Caco-2 (cell line): ENCODE measurements around the gene VAT1. TPM values are rescaled to one million over a fixed set of nuclear protein-coding genes. Genes with fewer than 3 reads are reported as not detected.

Experiments used
- BruUV-seq: library from RNA; stranded (reverse); fragments of 400-500 nt; replicated peaks from 2 replicates; lab custom pipeline; 2021; lab: Mats Ljungman, UMichigan
- CTCF ChIA-PET: fragments of 300-600 bp; sonication (Branson Sonifier 250); formaldehyde crosslinking; loops from one replicate; lab custom pipeline; 2022; ENCODE audit warnings: antibody characterized with exemption; lab: Charles Lee
- POLR2A ChIA-PET: fragments of 300-600 bp; sonication (Branson Sonifier 250); formaldehyde crosslinking; loops from one replicate; lab custom pipeline; 2022; ENCODE audit warnings: antibody characterized with exemption; lab: Charles Lee
- DNase-seq, 2 experiments: peaks; one replicate each; pipeline versions ENCODE4 v3.0.0 to v3.0.0-alpha.2; 2020 to 2022
- H3K27me3 ChIP-seq: replicated peaks from 2 replicates; pipeline ENCODE4 v1.6.0; 2011; ENCODE audit warnings: low read length; ENCODE audit not compliant: control insufficient read depth, insufficient read depth
- H3K36me3 ChIP-seq: 2 replicates; pipeline ENCODE4 v1.5.1; 2011; ENCODE audit warnings: low read length; ENCODE audit not compliant: control insufficient read depth, insufficient read depth
- H3K4me1 ChIP-seq: fragments of 250-450 bp; sonication (Bioruptor Pico); 2 replicates; pipeline ENCODE4 v1.5.1; 2020; ENCODE audit warnings: mild to moderate bottlenecking
- H3K4me3 ChIP-seq: 2 replicates; pipeline ENCODE4 v1.5.1; 2011; ENCODE audit warnings: low read depth, mild to moderate bottlenecking, control low read depth, low read length
- H3K9me3 ChIP-seq: fragments of 250-450 bp; sonication (Bioruptor Pico); 2 replicates; pipeline ENCODE4 v1.5.1; 2020; ENCODE audit warnings: mild to moderate bottlenecking, moderate library complexity
- H3K27ac Mint-ChIP-seq: one replicate; pipeline ENCODE4 v1.8.0; 2022; ENCODE audit warnings: mixed read lengths; ENCODE audit not compliant: unreplicated experiment
- H3K27me3 Mint-ChIP-seq: one replicate; pipeline ENCODE4 v1.8.0; 2022; ENCODE audit warnings: mixed read lengths; ENCODE audit not compliant: insufficient read depth, unreplicated experiment
- H3K36me3 Mint-ChIP-seq: one replicate; pipeline ENCODE4 v1.8.0; 2022; ENCODE audit warnings: mild to moderate bottlenecking, mixed read lengths; ENCODE audit not compliant: insufficient read depth, unreplicated experiment
- H3K4me1 Mint-ChIP-seq: one replicate; pipeline ENCODE4 v1.8.0; 2022; ENCODE audit warnings: low read depth, mixed read lengths; ENCODE audit not compliant: unreplicated experiment
- H3K4me3 Mint-ChIP-seq: one replicate; pipeline ENCODE4 v1.8.0; 2022; ENCODE audit warnings: mild to moderate bottlenecking, moderate library complexity, mixed read lengths; ENCODE audit not compliant: unreplicated experiment
- H3K9me3 Mint-ChIP-seq: one replicate; pipeline ENCODE4 v1.8.0; 2022; ENCODE audit warnings: mixed read lengths; ENCODE audit not compliant: unreplicated experiment
- intact Hi-C: fragments of 100-400 bp; cut with micrococcal nuclease; formaldehyde crosslinking; loops from one replicate; pipeline ENCODE4 v1.10.0; 2022; ENCODE audit not compliant: unreplicated experiment
- total RNA-seq: library from RNA; stranded (reverse); gene quantifications from 2 replicates; pipeline ENCODE4 v1.2.3, GENCODE V29; 2022
- TF ChIP-seq, protein P1 (sequence below), 2 experiments: fragments of 200-600 bp in 1 of 2; IDR thresholded peaks; 1 replicate in 1 of 2; 2 replicates in 1 of 2; pipeline versions ENCODE4 v1.5.1 to v1.8.0; 2011 to 2022; ENCODE audit warnings: antibody characterized with exemption in 1 of 2, control low read depth in 1 of 2, inconsistent platforms in 1 of 2, low read depth in 1 of 2, low read length in 1 of 2, mild to moderate bottlenecking in 1 of 2, moderate library complexity in 1 of 2; ENCODE audit not compliant: insufficient read depth in 1 of 2, severe bottlenecking in 1 of 2, unreplicated experiment in 1 of 2

VAT1 gene
- total RNA-seq, 1 experiment from 2014 or later = 236 TPM

DNA sequence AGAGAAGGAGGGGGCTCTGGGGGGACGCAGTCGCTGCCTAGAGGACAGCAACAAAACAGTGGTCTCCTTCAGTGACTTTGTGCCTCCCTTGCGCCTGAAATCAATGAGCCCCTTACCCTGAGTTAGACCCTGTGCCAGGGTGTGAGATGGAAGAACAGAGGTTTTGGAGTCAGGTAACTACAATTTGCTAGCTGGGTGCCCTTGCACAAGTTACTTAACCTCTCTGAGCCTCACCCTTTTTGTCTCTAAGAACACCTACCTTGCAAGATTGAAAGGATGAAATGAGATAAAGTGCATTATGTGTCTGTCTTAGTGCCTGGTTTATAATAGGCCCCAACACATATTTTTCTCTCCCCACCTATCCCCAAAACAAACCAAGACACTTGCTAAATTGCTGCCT is 12.7 kb upstream of the VAT1 start:
- ChIA-PET POLR2A (no interaction called here), CTCF (no interaction called here)
- H3K27ac Mint-ChIP-seq = no peak overlapping the region

DNA sequence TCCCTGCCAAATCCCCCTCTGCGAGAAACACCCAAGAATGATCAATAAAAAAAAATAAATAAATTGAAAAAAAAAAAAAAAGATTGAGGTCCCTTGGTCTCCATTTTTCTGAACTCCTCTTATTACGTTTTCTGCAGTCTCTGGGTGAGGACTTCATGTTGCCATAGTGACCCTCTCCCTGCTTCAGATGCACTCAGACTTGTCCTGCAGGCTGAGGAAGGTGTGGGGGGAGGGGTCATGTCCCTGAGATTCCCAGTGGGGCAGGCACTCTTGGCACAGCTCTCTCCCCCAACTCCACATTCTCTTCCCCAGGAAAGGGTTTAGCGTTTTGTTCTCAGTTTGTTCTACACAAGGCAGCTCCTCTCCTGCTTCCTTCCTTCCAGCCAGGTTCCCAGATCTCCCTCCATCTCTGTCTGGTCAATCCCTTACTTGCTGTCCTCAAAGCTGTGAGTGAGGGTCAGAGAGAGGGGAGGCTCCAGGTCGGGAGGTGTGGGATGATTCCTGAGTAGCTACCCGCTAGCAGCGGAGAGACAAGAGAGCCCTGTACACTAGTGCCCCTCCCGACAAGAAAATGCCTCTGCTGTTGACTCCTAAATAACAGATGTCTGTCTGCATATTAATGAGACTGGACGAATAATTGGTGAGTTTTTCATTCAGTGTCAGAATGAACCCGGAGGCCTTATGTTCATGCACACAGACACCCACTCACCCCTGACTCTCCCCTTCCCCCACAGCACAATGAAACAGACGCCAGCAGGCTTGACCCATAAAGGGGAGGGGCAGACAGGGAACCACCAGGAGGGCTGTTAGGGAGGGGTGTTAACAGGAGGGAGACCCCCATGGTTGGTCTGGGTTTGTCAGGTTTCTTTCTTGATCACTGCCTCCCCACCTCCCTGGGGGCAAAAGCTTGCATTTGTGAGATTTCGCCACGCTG is 12.0 kb upstream of the VAT1 start:
- Mint-ChIP-seq H3K4me3 (no peak overlapping the region), H3K27me3 (no peaks in the 10 kb centered on the region), H3K9me3 (no peaks in the 10 kb centered on the region), H3K4me1 (peaks cover 10% of the 10 kb centered on the region), H3K36me3 (no peaks in the 10 kb centered on the region), H3K27ac (peak overlapping the region; percentile 35)
- Histone ChIP-seq H3K36me3 (no peaks in the 10 kb centered on the region), H3K27me3 (no peaks in the 10 kb centered on the region), H3K4me1 (peaks cover 16% of the 10 kb centered on the region), H3K4me3 (no peak overlapping the region), H3K9me3 (no peaks in the 10 kb centered on the region)
- ChIA-PET POLR2A (no interaction called here), CTCF (interaction anchor here (0.6 kb wide), 1 partner anchor 155 kb away, joined by 5 read pairs; no protein-coding TSS in a partner anchor)
- peak in 1 of 2 experiments; percentile 53 for DNase-seq
- BruUV-seq = no TSS peak
- intact Hi-C loops = no loop called here
- TF ChIP-seq, protein P1, sequence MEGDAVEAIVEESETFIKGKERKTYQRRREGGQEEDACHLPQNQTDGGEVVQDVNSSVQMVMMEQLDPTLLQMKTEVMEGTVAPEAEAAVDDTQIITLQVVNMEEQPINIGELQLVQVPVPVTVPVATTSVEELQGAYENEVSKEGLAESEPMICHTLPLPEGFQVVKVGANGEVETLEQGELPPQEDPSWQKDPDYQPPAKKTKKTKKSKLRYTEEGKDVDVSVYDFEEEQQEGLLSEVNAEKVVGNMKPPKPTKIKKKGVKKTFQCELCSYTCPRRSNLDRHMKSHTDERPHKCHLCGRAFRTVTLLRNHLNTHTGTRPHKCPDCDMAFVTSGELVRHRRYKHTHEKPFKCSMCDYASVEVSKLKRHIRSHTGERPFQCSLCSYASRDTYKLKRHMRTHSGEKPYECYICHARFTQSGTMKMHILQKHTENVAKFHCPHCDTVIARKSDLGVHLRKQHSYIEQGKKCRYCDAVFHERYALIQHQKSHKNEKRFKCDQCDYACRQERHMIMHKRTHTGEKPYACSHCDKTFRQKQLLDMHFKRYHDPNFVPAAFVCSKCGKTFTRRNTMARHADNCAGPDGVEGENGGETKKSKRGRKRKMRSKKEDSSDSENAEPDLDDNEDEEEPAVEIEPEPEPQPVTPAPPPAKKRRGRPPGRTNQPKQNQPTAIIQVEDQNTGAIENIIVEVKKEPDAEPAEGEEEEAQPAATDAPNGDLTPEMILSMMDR (IDR thresholded peaks at IDR 0.05; ENCODE audit: insufficient read depth in 1 of 2, low read depth in 1 of 2, low read length in 1 of 2, severe bottlenecking in 1 of 2, unreplicated experiment in 1 of 2) = no peak

More for the DNA sequence above, 12.7 kb upstream of the VAT1 start:
- Histone ChIP-seq H3K4me3 (no peak overlapping the region), H3K36me3 (no peaks in the 10 kb centered on the region), H3K27me3 (no peaks in the 10 kb centered on the region), H3K4me1 (peaks cover 12% of the 10 kb centered on the region), H3K9me3 (no peaks in the 10 kb centered on the region)
- peaks cover 10% of the 10 kb centered on the region for H3K4me1 Mint-ChIP-seq
- no peak overlapping the region for H3K4me3 Mint-ChIP-seq
- H3K36me3 Mint-ChIP-seq = no peaks in the 10 kb centered on the region
- no TSS peak for BruUV-seq
- intact Hi-C loops = no loop called here
- H3K27me3 Mint-ChIP-seq = no peaks in the 10 kb centered on the region
- no peak for DNase-seq
- TF ChIP-seq, protein P1 (IDR thresholded peaks at IDR 0.05; ENCODE audit: insufficient read depth in 1 of 2, low read depth in 1 of 2, low read length in 1 of 2, severe bottlenecking in 1 of 2, unreplicated experiment in 1 of 2) = no peak
- H3K9me3 Mint-ChIP-seq = no peaks in the 10 kb centered on the region

DNA sequence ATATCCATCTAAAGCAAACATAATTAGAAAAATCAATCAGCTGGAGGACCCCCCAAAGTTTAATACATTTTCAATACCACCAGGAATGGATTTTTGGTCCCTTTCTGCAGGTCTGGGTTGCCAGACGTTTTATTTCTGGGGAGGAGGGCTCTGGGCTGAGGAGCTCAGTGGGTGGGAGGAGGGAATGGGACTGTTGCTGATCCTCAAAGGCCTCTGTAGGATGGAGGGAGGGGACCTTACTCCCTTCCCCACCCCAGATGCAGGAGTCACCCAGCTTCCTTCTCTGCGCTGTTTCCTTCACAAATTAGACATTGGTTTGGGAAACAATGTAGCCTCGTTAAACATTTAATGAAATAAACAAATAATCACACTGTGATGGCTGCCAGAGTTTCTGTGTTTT is 9.5 kb upstream of the VAT1 start:
- DNase-seq = no peak
- intact Hi-C loops = no loop called here
- Mint-ChIP-seq H3K27me3 (no peaks in the 10 kb centered on the region), H3K4me3 (no peak overlapping the region), H3K9me3 (no peaks in the 10 kb centered on the region), H3K27ac (no peak overlapping the region), H3K36me3 (no peaks in the 10 kb centered on the region), H3K4me1 (peaks cover 10% of the 10 kb centered on the region)
- no peak overlapping the region for H3K4me3 ChIP-seq
- CTCF ChIA-PET = interaction anchor here (1.0 kb wide), 1 partner anchor 35 kb away, joined by 3 read pairs; no protein-coding TSS in a partner anchor
- no peaks in the 10 kb centered on the region for H3K36me3 ChIP-seq
- peaks cover 16% of the 10 kb centered on the region for H3K4me1 ChIP-seq
- BruUV-seq = no TSS peak
- TF ChIP-seq, protein P1 (IDR thresholded peaks at IDR 0.05; ENCODE audit: insufficient read depth in 1 of 2, low read depth in 1 of 2, low read length in 1 of 2, severe bottlenecking in 1 of 2, unreplicated experiment in 1 of 2) = no peak
- POLR2A ChIA-PET = no interaction called here
- no peaks in the 10 kb centered on the region for H3K27me3 ChIP-seq
- no peaks in the 10 kb centered on the region for H3K9me3 ChIP-seq
